Neural crest cell (in vitro differentiated cells): ENCODE measurements around the gene CUL5. TPM values are rescaled to one million over a fixed set of nuclear protein-coding genes. Genes with fewer than 3 reads are reported as not detected.
A peak's percentile ranks its signal among the peaks of the same experiment; 100 is the strongest.
"Not testable (repeated sequence)": the region's sequence is repeated elsewhere in the genome, so short reads cannot be mapped to it uniquely, and the experiment has no call there.

Experiments
- DNase-seq: peaks from one replicate; pipeline ENCODE4 v3.0.0; 2021; ENCODE audit warnings: low read depth, mixed read lengths, low spot score
- H3K27ac Mint-ChIP-seq: one replicate; pipeline ENCODE4 v1.8.0; 2021; ENCODE audit warnings: mild to moderate bottlenecking, mixed read lengths; ENCODE audit not compliant: unreplicated experiment
- H3K27me3 Mint-ChIP-seq: 2 replicates; pipeline ENCODE4 v1.8.0; 2021; ENCODE audit warnings: low read depth, mild to moderate bottlenecking, mixed read lengths
- H3K36me3 Mint-ChIP-seq: 2 replicates; pipeline ENCODE4 v1.8.0; 2021; ENCODE audit warnings: low read depth, mild to moderate bottlenecking, mixed read lengths
- H3K4me1 Mint-ChIP-seq: 2 replicates; pipeline ENCODE4 v1.8.0; 2021; ENCODE audit warnings: mixed read lengths
- H3K4me3 Mint-ChIP-seq: one replicate; pipeline ENCODE4 v1.8.0; 2021; ENCODE audit warnings: mild to moderate bottlenecking, mixed read lengths
- H3K9me3 Mint-ChIP-seq: 2 replicates; pipeline ENCODE4 v1.8.0; 2021; ENCODE audit warnings: mixed read lengths
- CTCF ChIP-seq: fragments of 200-600 bp; sonication (generic); conservative IDR thresholded peaks from 2 replicates; pipeline ENCODE4 v1.5.0; 2021; ENCODE audit warnings: antibody characterized with exemption, mild to moderate bottlenecking
- total RNA-seq: library from RNA; stranded (reverse); gene quantifications from 2 replicates; pipeline ENCODE4 v1.2.1, GENCODE V29; 2021

Gene CUL5
- total RNA-seq, 1 donor from 2014 or later, result 46.3 TPM

DNA sequence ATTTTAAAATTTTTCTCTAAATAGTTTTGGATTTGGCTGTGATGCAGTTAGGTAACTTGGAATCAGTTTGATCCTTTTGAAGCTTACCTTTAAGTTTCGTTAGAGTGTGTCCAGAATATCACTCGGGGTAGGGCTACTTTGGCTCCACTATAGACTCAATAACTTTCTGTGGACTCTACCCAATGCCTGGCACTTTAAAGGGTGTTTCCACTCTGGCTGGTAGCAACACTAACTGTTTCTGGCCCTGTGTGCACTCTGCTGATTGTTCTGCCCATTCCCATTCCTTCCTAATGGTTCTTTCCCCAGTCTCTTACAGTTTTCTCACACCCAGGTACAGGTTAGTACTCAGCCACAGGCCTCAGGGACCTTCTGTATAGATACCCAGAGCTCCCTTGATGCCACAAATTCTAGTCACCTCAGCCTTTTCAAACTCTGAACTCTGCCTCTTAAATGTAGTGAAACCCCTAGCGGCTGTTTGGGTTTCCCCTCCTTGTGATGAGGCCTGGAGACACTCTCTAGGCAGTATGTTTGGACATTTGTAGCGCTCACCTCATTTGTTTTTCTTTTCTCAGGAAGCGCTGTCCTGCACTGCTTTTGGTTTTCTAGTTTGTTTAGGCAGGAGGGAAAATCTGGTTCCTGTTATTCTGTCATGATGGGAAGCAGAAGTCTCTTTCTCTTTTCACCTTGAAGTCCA is 16.8 kb downstream of the CUL5 start:
- Mint-ChIP-seq H3K9me3 (no peaks in the 10 kb centered on the region), H3K4me3 (no peak overlapping the region), H3K36me3 (peaks cover 16% of the 10 kb centered on the region), H3K27ac (no peak overlapping the region), H3K4me1 (peaks cover 18% of the 10 kb centered on the region), H3K27me3 (no peaks in the 10 kb centered on the region)
- no peak for TF ChIP-seq CTCF
- no peak for DNase-seq

GRCh38 chr11:108027057-108027456 is 18.4 kb downstream of the CUL5 start:
- H3K36me3 Mint-ChIP-seq, result peaks cover 28% of the 10 kb centered on the region
- H3K4me1 Mint-ChIP-seq, result peaks cover 14% of the 10 kb centered on the region
- peak; percentile 27 for TF ChIP-seq CTCF
- no peak overlapping the region for H3K4me3 Mint-ChIP-seq
- H3K27ac Mint-ChIP-seq, result no peak overlapping the region
- peaks cover 7% of the 10 kb centered on the region for H3K9me3 Mint-ChIP-seq
- no peak for DNase-seq
- no peaks in the 10 kb centered on the region for H3K27me3 Mint-ChIP-seq

- DNase-seq, H3K4me3 Mint-ChIP-seq, H3K9me3 Mint-ChIP-seq, H3K27ac Mint-ChIP-seq, H3K27me3 Mint-ChIP-seq: not testable (repeated sequence)
- H3K4me1 Mint-ChIP-seq, result peaks cover 14% of the 10 kb centered on the region
- H3K36me3 Mint-ChIP-seq, result peaks cover 31% of the 10 kb centered on the region
Measured at GRCh38 chr11:108028822-108029441, 20.2 kb downstream of the CUL5 start.

GRCh38 chr11:108031604-108032003 is 22.9 kb downstream of the CUL5 start:
- peaks cover 25% of the 10 kb centered on the region for H3K36me3 Mint-ChIP-seq
- not testable (repeated sequence) for H3K9me3 Mint-ChIP-seq, H3K4me1 Mint-ChIP-seq, H3K27me3 Mint-ChIP-seq, DNase-seq, H3K27ac Mint-ChIP-seq, H3K4me3 Mint-ChIP-seq

GRCh38 chr11:108032800-108033199 is 24.1 kb downstream of the CUL5 start:
- no peaks in the 10 kb centered on the region for H3K27me3 Mint-ChIP-seq
- H3K9me3 Mint-ChIP-seq, result peaks cover 7% of the 10 kb centered on the region
- no peak for DNase-seq
- no peak overlapping the region for H3K27ac Mint-ChIP-seq
- H3K4me1 Mint-ChIP-seq, result peaks cover under 1% of the 10 kb centered on the region
- no peak for TF ChIP-seq CTCF
- H3K36me3 Mint-ChIP-seq, result peaks cover 23% of the 10 kb centered on the region
- H3K4me3 Mint-ChIP-seq, result no peak overlapping the region

DNA sequence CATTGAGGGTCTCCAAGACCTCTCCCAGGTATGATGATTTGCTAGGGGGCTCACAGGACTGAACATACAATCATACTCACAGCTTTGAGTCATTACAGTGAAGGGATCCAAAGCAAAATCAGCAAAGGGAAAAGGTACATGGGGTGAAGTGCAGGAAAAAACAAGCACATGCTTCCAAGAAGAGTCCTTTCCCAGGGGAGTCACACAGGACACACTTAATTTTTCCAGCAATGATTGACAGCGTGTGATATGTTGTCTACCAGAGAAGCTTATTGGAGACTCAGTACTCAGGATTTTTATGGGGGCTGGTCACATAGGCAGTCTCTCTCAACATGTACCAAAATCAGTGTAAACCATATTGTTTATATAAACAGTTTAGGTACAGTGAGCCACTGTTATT is 25.3 kb downstream of the CUL5 start:
- H3K27ac Mint-ChIP-seq, result no peak overlapping the region
- peaks cover 7% of the 10 kb centered on the region for H3K9me3 Mint-ChIP-seq
- H3K4me1 Mint-ChIP-seq, result no peaks in the 10 kb centered on the region
- no peak overlapping the region for H3K4me3 Mint-ChIP-seq
- DNase-seq, result no peak
- H3K36me3 Mint-ChIP-seq, result peaks cover 20% of the 10 kb centered on the region
- no peaks in the 10 kb centered on the region for H3K27me3 Mint-ChIP-seq
- TF ChIP-seq CTCF, result no peak
